Measurements from ENCODE around the gene HSPBP1.
A peak's percentile ranks its signal among the peaks of the same experiment; 100 is the strongest.

The HSPBP1 gene

DNA sequence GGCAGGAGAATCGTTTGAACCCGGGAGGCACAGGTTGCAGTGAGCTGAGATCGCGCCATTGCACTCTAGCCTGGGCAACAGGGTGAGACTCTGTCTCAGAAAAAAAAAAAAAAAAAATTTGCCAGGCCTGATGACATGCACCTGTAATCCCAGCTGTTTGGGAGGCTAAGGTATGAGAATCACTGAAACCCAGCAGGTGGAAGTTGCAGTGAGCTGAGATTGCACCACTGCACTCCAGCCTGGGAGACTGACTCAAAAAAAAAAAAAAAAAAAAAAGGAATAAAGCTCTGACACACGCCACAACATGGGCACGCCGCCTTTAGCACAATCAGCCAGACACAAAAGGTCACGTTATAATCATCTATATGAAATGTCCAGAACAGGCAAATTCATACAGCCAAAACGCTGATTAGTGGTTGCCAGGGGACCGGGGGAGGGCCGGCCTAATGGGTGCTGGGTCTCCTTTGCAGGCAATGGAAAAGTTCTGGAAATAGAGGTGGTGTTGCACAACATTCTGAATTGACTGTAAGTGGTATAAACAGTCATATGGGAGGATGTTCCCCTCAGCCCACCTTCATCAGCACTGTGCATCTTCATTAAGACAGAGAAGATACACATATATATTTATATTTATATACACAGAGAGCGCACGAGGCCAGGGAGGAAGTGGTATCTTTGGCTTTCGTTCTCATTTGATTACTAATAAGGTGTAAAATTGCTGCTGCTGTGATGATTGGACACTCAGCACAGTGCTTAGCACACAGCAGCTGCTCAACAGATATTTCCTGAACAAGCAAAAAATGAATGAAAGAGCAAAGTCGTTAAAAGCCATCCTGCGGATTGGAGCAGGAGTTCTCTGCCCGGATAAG lies 3.8 kb downstream of the HSPBP1 start:
- DNase-seq (ENCODE audit: low read depth, low spot score), result no peak

DNA sequence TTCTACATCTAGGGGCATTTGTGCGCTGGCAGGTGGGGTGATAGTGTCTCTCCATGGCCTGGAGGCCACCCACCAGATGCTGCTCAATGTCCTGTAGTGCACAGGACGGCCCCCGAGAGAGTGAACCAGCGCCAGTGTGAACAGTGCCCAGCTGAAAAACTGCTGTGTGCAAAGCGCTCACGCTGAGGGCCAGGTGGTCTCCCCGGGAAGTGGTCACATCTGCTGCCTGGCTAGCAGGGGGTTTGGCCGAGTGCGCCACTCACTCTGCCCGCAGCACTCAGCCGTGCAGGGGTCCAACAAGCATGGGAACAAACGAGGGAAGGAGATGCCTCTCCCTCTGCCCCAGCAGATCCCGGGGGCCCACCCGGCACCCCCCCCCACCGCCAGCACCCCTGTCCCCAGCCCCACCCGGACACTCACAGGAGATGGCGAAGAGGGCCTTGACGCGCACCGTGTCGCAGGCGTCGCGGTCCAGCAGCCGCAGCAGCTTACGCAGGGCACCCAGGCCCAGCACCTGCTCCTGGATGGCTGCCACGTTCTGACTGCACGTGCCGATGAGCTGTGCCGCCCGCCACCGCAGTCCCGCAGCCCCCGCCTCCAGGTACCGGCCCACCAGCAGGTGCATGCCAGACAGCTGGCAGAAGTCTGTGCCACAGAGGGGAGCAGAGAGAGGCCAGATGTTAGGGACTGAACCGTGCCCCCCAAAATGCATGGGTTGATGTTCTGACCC lies 5.8 kb downstream of the HSPBP1 start:
- DNase-seq (ENCODE audit: low read depth, low spot score), result no peak

DNA sequence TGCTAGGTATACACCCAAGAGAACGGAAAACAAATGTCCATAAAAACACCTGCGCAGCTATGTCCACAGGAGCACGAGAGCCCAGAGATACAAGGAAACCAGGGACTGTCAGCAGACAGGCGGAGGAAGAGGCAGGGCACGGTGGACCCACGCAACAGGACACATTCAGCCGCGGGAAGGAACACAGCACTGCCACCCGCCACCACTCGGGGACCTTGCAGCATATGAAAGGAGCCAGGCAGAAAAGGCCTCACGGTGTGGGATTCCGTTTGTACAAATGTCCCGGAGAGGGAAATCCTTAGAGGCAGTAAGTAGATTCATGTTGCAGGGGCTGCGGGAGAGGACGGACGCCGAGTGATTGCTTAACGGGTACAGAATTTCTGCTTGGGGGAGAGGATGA lies 7.8 kb downstream of the HSPBP1 start:
- DNase-seq (ENCODE audit: low read depth, low spot score), result no peak

DNA sequence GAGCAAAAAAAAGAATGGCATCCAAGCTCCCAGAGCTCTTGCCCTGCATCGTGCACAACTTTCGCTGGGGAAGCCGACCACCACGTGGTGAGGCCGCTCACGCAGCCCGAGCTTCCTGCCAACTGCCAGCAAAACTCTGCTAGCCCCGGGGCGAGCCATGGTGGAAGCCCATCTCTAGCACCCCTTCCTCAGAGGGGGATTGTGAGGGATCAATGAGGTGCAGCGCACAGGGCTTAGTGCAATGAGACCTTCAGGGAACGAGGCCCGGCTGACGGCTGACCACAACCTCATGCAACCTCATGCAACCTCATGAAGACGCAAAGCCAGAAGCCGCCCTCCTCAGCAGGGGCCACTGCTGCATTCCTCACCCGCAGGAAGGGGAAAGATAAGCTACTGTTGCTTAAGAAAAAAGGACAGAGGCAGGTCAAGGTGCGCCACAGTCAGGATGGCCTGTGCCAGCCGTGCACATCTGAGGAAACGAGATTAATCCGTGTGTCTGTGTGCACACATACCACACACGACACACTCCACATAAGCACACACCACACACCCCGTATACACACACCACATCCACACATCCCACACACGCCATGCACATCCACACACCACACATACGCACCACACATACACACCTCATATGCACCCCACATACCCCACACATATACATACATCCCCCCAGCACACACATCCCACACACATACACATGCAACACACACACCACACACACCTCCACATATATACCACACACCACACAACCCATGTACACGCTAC lies 9.6 kb downstream of the HSPBP1 start:
- DNase-seq (ENCODE audit: low read depth, low spot score), result no peak

DNA sequence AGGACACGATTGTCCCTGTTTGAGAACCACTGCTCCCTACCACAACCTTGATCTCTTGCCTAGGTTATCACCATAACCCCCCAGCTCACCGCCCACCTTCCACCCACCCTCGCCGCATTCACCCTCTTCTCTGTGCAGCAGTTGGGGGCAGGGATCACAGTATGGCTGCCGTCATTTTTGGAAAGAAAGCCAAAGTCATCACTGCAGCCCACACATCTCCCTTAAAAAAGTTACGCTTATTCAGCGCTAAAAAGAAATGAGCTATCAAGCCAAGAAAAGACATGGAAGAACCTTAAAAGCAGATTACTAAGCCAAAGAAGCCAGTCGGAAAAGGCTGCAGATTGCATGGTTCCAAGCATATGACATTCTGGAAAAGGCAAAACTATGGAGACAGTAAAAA lies 10.6 kb downstream of the HSPBP1 start:
- no peak for DNase-seq (ENCODE audit: low read depth, low spot score)

DNA sequence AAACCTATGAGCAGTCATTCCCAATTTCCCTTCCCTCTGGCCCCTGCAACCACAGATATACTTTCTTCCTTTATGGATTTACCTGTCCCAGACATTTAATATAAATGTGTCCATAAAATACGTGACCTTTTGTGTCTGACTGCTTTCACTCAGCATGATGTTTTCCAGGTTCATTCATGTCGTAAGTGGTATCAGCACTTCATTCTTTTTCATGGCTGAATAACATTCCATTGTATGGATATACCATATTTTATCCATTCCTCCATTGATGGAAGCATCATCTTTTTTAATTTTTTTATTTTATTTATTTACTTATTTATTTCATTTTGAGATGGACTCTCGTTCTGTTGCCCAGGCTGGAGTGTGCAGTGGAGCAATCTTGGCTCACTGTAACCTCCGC lies 13.1 kb downstream of the HSPBP1 start:
- DNase-seq (ENCODE audit: low read depth, low spot score), result no peak

DNA sequence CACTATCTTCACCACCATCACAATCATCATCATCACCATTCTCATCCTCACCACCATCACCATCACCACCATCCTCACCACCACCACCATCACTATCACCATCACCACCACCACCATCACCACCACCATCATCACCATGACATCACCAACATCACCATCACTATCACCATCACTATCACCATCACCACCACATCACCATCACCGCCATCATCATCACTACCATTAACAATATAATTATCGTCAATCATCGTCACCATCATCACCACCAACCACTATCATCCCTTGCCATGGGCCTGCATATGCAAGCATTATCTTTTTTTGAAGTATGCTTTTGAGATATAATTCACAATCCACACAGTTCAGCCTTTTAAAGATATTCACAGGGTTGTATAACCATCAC lies 13.5 kb downstream of the HSPBP1 start:
- no peak for DNase-seq (ENCODE audit: low read depth, low spot score)

DNA sequence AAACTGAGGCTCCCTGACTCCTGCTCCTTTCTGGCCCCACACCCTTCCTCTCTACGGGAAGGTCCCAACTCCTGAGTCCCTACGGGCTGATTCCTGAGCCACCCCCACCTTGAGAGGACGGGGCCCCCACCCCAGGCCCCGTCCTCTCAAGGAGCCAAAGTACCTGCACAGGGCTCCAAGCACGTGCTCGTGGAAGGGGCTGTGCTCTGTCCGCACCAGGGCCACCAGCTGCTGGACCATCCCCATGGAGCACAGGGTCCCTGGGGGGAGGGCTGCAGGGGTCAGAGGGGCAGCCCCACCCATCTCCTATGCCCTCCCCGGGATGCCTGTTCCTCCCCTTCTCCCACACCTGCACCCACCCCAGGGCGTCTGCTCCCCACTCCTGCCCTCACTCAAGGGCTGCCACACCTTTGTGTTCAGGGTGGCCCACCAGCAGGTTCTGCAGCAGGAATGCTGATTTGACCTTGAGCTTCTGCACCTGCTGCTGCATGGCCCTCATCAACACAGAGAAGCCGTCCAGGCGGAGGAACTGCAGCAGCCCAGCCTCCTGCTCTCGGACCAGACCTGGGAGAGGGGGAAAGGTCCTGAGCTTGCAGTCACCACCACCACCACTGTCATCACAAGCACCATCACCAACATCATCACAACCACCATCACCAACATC lies 14.1 kb downstream of the HSPBP1 start:
- no peak for DNase-seq (ENCODE audit: low read depth, low spot score)

DNA sequence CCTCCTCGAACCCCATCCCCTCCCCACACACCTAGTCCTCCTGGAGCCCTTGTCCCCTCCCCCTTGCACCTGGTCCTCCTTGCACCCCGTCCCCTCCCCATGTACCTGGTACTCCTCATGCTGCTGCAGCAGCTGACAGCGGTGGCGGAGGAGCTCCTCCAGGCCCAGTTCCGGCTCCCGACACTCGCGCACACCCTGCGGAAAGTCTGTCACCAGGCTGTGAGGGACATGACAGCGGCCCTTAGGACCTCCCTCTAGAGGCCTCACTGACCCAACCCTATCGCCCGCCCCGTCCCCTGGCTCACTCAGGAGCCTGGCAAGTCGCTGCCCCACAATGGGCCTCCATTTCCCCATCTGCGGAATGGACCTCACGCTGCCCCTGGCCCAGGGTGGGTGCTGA lies 14.7 kb downstream of the HSPBP1 start:
- no peak for DNase-seq (ENCODE audit: low read depth, low spot score)

DNA sequence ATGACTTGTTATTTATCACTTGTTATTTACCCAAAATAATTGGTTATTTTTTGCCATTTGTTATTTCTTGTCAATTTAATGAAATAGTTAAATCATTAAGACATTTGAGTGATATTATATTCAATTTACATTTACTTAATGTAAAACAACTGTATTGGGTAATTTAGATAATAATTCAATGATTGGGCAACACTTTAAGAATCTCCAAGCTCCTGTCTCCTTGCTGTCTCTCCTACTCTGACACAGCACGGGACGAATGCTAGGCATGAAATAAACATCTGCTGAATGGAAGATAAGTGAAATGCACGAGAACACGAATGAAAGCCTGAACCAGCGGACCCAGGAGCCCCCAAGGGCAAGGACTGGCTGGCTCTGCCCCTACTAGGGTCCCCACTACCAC lies 15.4 kb downstream of the HSPBP1 start:
- no peak for DNase-seq (ENCODE audit: low read depth, low spot score)

DNA sequence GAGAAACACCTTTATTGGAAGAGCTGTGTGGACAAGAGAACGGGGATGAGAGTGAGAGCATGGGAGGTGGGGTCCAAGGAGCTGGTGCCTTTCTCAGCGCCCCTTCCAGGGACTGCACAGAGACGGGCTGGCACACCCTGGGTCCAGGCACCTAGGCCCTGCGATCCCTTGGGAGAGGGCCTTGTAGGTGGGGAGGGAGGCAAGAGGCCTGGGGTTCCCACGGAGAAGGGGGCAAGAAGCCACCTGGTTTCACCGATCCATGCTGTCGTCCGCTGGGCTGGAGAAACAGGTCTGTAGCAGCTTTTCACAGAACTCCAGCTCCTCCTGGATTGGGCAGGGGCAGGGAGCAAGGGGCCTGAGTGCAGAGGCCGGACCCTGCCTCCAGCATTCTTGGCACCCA lies 17.6 kb downstream of the HSPBP1 start:
- no peak for DNase-seq (ENCODE audit: low read depth, low spot score)

DNA sequence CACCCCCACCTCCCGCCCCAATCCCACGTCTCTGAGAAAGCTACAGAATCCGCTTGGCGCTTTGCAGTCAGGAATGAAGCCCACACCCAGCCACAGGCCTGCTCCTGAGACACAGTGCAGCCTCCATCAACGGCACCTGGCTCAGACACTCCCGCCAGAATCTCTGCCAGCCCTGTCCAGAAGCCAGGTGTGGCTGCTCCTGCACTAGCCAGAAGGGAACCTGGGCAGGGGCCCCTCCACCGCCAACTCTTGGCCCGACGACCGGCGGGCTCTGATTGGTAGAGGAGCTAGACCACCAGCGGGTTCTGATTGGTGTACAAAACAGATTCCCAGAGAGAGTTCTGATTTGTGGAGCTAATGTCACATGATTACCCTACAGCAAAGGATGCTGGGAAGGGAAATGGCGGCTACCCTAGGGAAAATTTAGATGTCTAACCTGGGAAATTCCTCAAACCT lies 18.2 kb downstream of the HSPBP1 start:
- DNase-seq (ENCODE audit: low read depth, low spot score), result no peak

DNA sequence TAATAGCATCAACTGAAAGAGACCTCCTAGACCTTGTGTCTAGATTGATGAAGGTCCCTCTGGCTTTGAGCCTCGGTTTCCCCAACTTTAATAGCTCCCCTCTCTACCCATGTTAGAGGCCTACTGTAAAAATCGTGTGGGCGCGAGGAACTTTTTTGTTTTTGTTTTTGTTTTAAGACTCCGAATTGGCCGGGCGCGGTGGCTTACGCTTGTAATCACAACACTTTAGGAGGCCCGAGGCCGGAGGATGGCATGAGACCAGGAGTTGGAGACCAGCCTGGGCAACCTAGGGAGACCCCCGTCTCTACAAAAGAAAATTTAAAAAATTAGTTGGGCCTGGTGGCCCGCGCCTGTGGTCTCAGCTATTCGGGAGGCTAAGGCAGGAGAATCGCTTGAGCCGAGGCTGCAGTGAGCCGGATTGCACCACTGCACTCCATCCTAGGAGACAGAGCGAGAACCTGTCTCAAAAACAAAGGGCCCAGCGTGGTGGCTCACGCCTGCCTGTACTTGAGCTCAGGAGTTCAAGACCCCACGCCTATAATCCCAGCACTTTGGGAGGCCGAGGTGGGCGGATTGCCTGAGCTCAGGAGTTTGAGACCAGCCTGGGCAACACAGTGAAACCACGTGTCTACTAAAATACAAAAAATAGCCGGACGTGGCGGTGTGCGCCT lies 20.2 kb downstream of the HSPBP1 start:
- DNase-seq (ENCODE audit: low read depth, low spot score), result no peak

DNA sequence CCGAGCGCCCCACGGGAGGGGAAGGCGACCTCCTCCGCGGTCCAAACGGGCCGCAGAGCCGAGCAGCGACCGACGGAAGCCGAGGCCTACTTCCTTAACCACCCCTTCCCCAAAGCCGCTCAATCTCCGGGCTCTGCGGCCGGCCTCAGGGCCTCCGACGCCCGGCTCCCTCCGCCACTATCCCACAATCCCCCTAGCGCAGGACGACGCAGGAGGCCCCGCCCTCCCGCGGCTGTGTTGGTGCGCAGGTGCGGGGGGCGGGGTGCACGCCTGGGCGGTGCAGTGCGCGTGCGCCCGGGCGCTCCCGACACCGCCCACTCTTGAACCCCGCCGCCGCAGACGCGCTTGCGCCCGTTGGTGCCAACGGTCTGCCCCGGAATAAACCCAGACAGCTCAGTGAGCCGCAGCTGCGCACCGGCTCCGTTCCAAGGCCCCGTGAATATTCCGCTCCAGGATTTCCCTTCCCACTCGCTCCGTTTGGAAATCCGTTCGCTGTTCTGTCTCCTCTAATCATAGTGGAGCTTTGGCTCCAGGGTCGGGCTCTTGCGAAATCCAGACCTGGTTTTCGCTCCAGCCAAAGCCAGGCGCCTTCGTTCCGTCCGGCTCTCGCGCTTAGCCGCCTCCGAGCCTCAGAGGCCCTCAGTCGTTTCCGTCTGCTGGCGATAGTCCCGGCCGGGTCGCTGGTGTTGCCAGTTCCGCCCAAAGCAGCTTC lies 20.9 kb downstream of the HSPBP1 start, which contains the start of gene PPP6R1:
Gene PPP6R1 (minus strand): TSS at position 190 of the 712 bp plus-strand sequence. CDS start 11,914 bp downstream, outside the sequence.
- DNase-seq (ENCODE audit: low read depth, low spot score), result peak; percentile 99

DNA sequence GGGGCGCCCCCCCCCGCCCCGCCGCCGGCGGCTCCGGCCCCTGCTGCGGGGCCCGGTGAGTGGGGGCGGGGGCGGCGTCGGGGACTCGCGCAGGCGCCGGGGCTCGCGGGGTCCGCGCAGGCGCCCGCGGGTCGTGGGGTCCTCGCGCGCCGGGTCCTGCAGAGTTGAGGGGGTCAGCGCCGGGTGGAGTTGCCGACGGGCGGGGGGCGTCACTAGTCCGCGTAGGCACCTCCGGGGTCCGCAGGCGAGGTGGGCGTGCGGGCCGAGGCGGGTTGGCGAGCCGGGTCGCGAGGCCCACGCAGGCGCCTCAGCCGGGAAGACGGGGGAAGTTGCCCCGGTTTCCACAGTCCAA lies 21.5 kb downstream of the HSPBP1 start:
- no peak for DNase-seq (ENCODE audit: low read depth, low spot score)

DNA sequence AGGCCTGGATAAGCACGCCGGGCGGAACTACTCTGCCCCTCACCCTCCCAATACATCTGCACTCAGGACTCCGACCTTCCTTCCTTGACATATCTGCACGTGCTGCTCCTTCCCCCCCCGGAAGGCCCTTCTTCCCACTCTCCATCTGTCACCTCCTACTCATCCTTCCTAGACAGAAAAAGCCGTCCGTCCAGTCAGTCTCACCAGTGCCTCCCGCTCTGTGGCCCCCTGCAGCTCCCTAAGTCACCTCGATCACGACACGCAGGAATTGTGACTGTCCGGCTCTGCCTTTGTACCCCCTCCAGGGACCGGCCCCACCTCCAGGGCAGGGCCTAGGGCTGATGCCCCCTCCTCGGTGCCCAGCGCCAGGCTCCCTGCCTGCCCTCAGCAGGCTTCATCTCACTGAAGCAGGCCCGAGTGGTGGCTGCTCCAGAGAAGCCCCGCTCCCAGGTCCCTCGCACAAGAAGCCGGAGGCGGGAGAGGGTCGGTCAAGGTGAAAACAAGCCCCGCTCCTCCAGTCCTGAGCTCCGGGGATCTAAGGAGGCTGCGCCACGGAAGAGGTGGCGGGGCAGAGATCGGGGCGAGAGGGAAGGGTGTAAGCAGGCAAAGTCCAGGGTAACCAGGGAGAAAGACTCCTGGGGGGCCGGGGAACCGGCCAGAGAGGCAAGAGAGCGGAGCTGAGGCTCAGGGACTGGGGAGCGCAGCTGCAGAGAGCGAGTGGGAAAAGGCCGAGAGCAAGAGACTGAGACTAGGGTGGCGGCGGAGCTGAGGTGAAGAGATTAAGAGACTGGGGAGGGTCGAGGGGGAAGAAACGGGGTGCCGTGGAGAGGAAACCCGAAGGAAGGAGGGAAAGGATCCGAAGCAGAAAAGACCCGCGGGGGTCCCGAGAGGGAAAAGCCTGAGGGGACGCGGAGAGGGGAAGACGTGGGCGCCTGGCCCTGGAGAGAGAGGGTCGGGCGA lies 22.2 kb downstream of the HSPBP1 start:
- no peak for DNase-seq (ENCODE audit: low read depth, low spot score)

DNA sequence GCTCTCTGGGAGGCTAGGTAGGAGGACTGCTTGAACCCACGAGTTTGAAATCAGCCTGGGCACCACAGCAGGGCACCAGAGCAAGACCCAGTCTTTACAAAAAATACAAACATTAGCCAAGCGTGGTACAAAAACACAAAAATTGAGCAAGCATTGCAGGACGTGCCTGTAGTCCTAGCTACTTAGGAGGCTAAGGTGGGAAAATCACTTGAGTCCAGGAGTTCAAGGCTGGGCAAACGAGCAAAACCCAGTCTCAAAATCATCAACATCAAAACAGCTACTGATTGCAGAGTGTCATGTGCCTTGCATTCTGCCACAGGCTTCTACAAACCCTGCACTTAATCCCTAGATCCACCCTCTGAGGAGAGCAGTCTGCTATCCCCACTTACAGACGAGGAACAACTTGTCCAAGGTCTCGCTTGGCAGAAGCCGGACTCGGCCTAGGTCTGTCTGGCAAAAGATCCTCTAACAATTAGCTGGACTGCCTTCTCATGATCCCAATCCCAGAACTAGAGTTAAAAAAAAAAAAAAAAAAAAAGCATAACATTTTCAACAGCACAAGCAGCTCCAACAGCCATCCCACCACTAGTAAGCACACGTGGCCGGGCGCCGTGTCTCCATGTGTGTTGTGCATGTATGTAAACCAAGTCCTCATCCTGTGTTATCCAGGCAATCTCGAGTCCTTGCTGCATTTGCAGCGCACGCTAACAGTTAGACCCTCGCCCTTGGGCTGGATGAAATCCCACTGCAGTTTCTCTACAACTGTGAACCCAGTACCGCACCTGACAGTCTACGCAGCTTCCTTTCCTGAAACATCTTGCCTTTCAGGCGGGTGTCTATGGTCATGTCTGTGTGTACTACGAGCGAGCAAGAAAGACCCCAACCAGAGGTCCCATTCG lies 23.1 kb downstream of the HSPBP1 start:
- DNase-seq (ENCODE audit: low read depth, low spot score), result no peak
